K562 (cell line): Measurements from ENCODE around the gene PA2G4. TPM values are rescaled to one million over a fixed set of nuclear protein-coding genes. Genes with fewer than 3 reads are reported as not detected.
A peak's percentile ranks its signal among the peaks of the same experiment; 100 is the strongest.

Source experiments
- ASH1L ChIP-seq: fragments of 450-650 bp; IDR thresholded peaks from 2 replicates; pipeline ENCODE4 v1.6.1; 2018; ENCODE audit warnings: borderline replicate concordance, mild to moderate bottlenecking, low read depth; ENCODE audit not compliant: partially characterized antibody
- CEBPB ChIP-seq: fragments of 450-650 bp; IDR thresholded peaks from 2 replicates; pipeline ENCODE4 v1.6.1; 2016; ENCODE audit warnings: missing genetic modification characterization, missing compliant biosample characterization
- CHCHD3 ChIP-seq: fragments of 250-450 bp; sonication (Bioruptor Pico); IDR thresholded peaks from 2 replicates; pipeline ENCODE4 v2.1.2; 2022; ENCODE audit warnings: mild to moderate bottlenecking
- CTBP1 ChIP-seq: fragments of 450-650 bp; IDR thresholded peaks from 2 replicates; pipeline ENCODE4 v1.6.1; 2016; ENCODE audit warnings: borderline replicate concordance
- HNRNPUL1 ChIP-seq: fragments of 200-400 bp; formaldehyde crosslinking; IDR thresholded peaks from 2 replicates; pipeline ENCODE4 v1.6.1; 2017; ENCODE audit warnings: low read length
- L3MBTL2 ChIP-seq: fragments of 450-650 bp; IDR thresholded peaks from 2 replicates; pipeline ENCODE4 v1.6.1; 2016; ENCODE audit warnings: mild to moderate bottlenecking, moderate library complexity
- LCOR ChIP-seq: sonication (generic); formaldehyde crosslinking; IDR thresholded peaks from 2 replicates; pipeline ENCODE4 v1.8.0; 2022; ENCODE audit warnings: mild to moderate bottlenecking, missing genetic modification reagents
- NFRKB ChIP-seq: fragments of 450-650 bp; IDR thresholded peaks from 2 replicates; pipeline ENCODE4 v1.6.1; 2016; ENCODE audit warnings: low read depth
- NR2C2 ChIP-seq, 2 experiments: fragments of 200-800 bp in 1 of 2; sonication (Bioruptor generic) in 1 of 2; sonication (generic) in 1 of 2; formaldehyde crosslinking in 1 of 2; IDR thresholded peaks; 2 replicates each; pipeline versions ENCODE4 v1.6.1 to v1.8.0; 2016 to 2022; ENCODE audit warnings: mild to moderate bottlenecking in 1 of 2, missing compliant biosample characterization in 1 of 2, missing genetic modification characterization in 1 of 2, missing genetic modification reagents in 1 of 2
- NR3C1 ChIP-seq: sonication (generic); formaldehyde crosslinking; IDR thresholded peaks from 2 replicates; pipeline ENCODE4 v1.8.1; 2022; ENCODE audit warnings: missing genetic modification reagents
- PRPF4 ChIP-seq: fragments of 200-400 bp; formaldehyde crosslinking; IDR thresholded peaks from one replicate; pipeline ENCODE4 v1.6.1; 2017; ENCODE audit warnings: low read length, low read depth, mild to moderate bottlenecking; ENCODE audit not compliant: insufficient read depth, poor library complexity, severe bottlenecking
- PTRF ChIP-seq: fragments of 450-650 bp; IDR thresholded peaks from 2 replicates; pipeline ENCODE4 v1.6.1; 2016; ENCODE audit warnings: mild to moderate bottlenecking, missing genetic modification characterization, missing compliant biosample characterization
- TCF3 ChIP-seq: sonication (generic); formaldehyde crosslinking; IDR thresholded peaks from 2 replicates; pipeline ENCODE4 v1.4.0; 2020; ENCODE audit warnings: mild to moderate bottlenecking, missing genetic modification reagents
- TCF7 ChIP-seq: sonication (generic); IDR thresholded peaks from 2 replicates; pipeline ENCODE4 v1.6.1; 2016; ENCODE audit warnings: antibody characterized with exemption, borderline replicate concordance
- ZBED1 ChIP-seq: IDR thresholded peaks from 2 replicates; pipeline ENCODE4 v1.6.1; 2014
- ZKSCAN1 ChIP-seq: fragments of 150-350 bp; IDR thresholded peaks from 2 replicates; pipeline ENCODE4 v1.6.1; 2016; ENCODE audit warnings: low read depth, low read length
- ZNF395 ChIP-seq: fragments of 200-800 bp; sonication (Bioruptor generic); IDR thresholded peaks from 2 replicates; pipeline ENCODE4 v1.6.1; 2017; ENCODE audit warnings: missing genetic modification characterization, missing compliant biosample characterization
- ZNF445 ChIP-seq: fragments of 250-450 bp; sonication (Bioruptor Pico); IDR thresholded peaks from 2 replicates; pipeline ENCODE4 v1.4.0; 2020; ENCODE audit warnings: low read depth, mild to moderate bottlenecking, moderate library complexity
- polyA plus RNA-seq, 8 experiments: library from polyadenylated mRNA; depleted of rRNA in 4 of 8; stranded (reverse) in 5 of 8; unstranded in 3 of 8; fragments of >200 nt; fragmentation: Nextera tagmentation in 2 of 8; fragmentation: Illumina TruSeq in 1 of 8; extraction: Ambion mirVana in 2 of 8; extraction: Trizol in 1 of 8; gene quantifications; 2 replicates each; pipeline versions ENCODE4 v1.2.1 to v1.2.3, GENCODE V29; 2011 to 2014; ENCODE audit warnings: inconsistent platforms in 1 of 8, missing spikeins in 1 of 8
- total RNA-seq, 7 experiments: library from RNA; depleted of rRNA in 6 of 7; stranded (reverse); fragments of >200 nt in 6 of 7; fragmentation: Illumina TruSeq in 2 of 7; extraction: Trizol in 2 of 7; gene quantifications; 2 replicates each; pipeline versions ENCODE4 v1.2.1 to v1.2.3, GENCODE V29; 2011 to 2021; ENCODE audit warnings: low replicate concordance in 1 of 7
- TF ChIP-seq, protein P1 (sequence below): sonication (generic); formaldehyde crosslinking; IDR thresholded peaks from 2 replicates; pipeline ENCODE4 v1.8.0; 2022; ENCODE audit warnings: mild to moderate bottlenecking, missing genetic modification reagents
- TF ChIP-seq, protein P2 (sequence below), 2 experiments: fragments of 250-450 bp in 1 of 2; fragments of 450-650 bp in 1 of 2; sonication (Bioruptor Pico) in 1 of 2; IDR thresholded peaks; 2 replicates each; pipeline versions ENCODE4 v1.6.1 to v1.8.0; 2016 to 2021; ENCODE audit warnings: mild to moderate bottlenecking in 2 of 2, moderate library complexity in 2 of 2, missing compliant biosample characterization in 1 of 2, missing genetic modification characterization in 1 of 2
- TF ChIP-seq, protein P3 (sequence below): sonication (generic); IDR thresholded peaks from 2 replicates; pipeline ENCODE4 v1.6.1; 2016

The PA2G4 gene
- total and polyA plus RNA-seq, 9 of the 15 experiments (the other 6 are each of a cell fraction or from before 2014, with no cell fraction given), result 230 to 925 (median 638) TPM

- TF ChIP-seq, protein P1, sequence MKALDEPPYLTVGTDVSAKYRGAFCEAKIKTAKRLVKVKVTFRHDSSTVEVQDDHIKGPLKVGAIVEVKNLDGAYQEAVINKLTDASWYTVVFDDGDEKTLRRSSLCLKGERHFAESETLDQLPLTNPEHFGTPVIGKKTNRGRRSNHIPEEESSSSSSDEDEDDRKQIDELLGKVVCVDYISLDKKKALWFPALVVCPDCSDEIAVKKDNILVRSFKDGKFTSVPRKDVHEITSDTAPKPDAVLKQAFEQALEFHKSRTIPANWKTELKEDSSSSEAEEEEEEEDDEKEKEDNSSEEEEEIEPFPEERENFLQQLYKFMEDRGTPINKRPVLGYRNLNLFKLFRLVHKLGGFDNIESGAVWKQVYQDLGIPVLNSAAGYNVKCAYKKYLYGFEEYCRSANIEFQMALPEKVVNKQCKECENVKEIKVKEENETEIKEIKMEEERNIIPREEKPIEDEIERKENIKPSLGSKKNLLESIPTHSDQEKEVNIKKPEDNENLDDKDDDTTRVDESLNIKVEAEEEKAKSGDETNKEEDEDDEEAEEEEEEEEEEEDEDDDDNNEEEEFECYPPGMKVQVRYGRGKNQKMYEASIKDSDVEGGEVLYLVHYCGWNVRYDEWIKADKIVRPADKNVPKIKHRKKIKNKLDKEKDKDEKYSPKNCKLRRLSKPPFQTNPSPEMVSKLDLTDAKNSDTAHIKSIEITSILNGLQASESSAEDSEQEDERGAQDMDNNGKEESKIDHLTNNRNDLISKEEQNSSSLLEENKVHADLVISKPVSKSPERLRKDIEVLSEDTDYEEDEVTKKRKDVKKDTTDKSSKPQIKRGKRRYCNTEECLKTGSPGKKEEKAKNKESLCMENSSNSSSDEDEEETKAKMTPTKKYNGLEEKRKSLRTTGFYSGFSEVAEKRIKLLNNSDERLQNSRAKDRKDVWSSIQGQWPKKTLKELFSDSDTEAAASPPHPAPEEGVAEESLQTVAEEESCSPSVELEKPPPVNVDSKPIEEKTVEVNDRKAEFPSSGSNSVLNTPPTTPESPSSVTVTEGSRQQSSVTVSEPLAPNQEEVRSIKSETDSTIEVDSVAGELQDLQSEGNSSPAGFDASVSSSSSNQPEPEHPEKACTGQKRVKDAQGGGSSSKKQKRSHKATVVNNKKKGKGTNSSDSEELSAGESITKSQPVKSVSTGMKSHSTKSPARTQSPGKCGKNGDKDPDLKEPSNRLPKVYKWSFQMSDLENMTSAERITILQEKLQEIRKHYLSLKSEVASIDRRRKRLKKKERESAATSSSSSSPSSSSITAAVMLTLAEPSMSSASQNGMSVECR (CRISPR knock-in tag), result peak; percentile 23; the same call in 1 of the 2 replicates
- TF ChIP-seq TCF3 (CRISPR knock-in tag), result 0 out of 2 replicates have a peak, but pooled peaks have one; percentile 16
- TF ChIP-seq LCOR (CRISPR knock-in tag), result no peak
- TF ChIP-seq NR2C2 (CRISPR knock-in tag; IDR thresholded peaks at IDR 0.05), result 0 out of 2 replicates have a peak, but pooled peaks have one; percentile 17
- TF ChIP-seq NR2C2 (tag; IDR thresholded peaks at IDR 0.05), result no peak
- TF ChIP-seq, protein P2, sequence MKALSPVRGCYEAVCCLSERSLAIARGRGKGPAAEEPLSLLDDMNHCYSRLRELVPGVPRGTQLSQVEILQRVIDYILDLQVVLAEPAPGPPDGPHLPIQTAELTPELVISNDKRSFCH (CRISPR knock-in tag; IDR thresholded peaks at IDR 0.05), result no peak; the same call in 1 of the 2 replicates
- TF ChIP-seq, protein P2 (tag; IDR thresholded peaks at IDR 0.05), result no peak
- no peak for TF ChIP-seq NR3C1 (CRISPR knock-in tag)
- TF ChIP-seq ZNF445 (CRISPR knock-in tag), result no peak
- 0 out of 2 replicates have a peak, but pooled peaks have one; percentile 39 for TF ChIP-seq CTBP1
- peak; percentile 86; the same call in 1 of the 2 replicates for TF ChIP-seq NFRKB
- peak; percentile 60; the same call in 1 of the 2 replicates for TF ChIP-seq ZBED1
- TF ChIP-seq CEBPB (tag), result no peak
- TF ChIP-seq L3MBTL2, result peak; percentile 70
- no peak for TF ChIP-seq PRPF4
- no peak for TF ChIP-seq ZKSCAN1
- TF ChIP-seq, protein P3, sequence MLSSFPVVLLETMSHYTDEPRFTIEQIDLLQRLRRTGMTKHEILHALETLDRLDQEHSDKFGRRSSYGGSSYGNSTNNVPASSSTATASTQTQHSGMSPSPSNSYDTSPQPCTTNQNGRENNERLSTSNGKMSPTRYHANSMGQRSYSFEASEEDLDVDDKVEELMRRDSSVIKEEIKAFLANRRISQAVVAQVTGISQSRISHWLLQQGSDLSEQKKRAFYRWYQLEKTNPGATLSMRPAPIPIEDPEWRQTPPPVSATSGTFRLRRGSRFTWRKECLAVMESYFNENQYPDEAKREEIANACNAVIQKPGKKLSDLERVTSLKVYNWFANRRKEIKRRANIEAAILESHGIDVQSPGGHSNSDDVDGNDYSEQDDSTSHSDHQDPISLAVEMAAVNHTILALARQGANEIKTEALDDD, result peak; percentile 53
- no peak for TF ChIP-seq PTRF (tag)
- TF ChIP-seq ASH1L, result no peak
- no peak for TF ChIP-seq HNRNPUL1
- no peak for TF ChIP-seq CHCHD3 (CRISPR knock-in tag)
- TF ChIP-seq TCF7, result no peak
- TF ChIP-seq ZNF395 (CRISPR knock-in tag), result peak; percentile 79; the same call in 1 of the 2 replicates
Measured at GRCh38 chr12:56151672-56152131, 47.3 kb downstream of the PA2G4 start (continued).
